Osteocyte (in vitro differentiated cells): ENCODE data around the gene SRSF7. TPM values are rescaled to one million over a fixed set of nuclear protein-coding genes. Genes with fewer than 3 reads are reported as not detected.

ENCODE experiments used
- DNase-seq: peaks from one replicate; pipeline ENCODE4 v3.0.0; 2021; ENCODE audit warnings: mixed read lengths; ENCODE audit not compliant: unreplicated experiment; ENCODE audit errors: extremely low spot score
- H3K27ac Mint-ChIP-seq: one replicate; pipeline ENCODE4 v1.8.0; 2021; ENCODE audit warnings: mild to moderate bottlenecking, mixed read lengths; ENCODE audit not compliant: unreplicated experiment
- H3K27me3 Mint-ChIP-seq: one replicate; pipeline ENCODE4 v1.8.0; 2021; ENCODE audit warnings: mixed read lengths; ENCODE audit not compliant: unreplicated experiment
- H3K36me3 Mint-ChIP-seq: one replicate; pipeline ENCODE4 v1.8.0; 2021; ENCODE audit warnings: mixed read lengths; ENCODE audit not compliant: unreplicated experiment
- H3K4me1 Mint-ChIP-seq: one replicate; pipeline ENCODE4 v1.8.0; 2021; ENCODE audit warnings: mixed read lengths; ENCODE audit not compliant: unreplicated experiment
- H3K4me3 Mint-ChIP-seq: one replicate; pipeline ENCODE4 v1.8.0; 2021; ENCODE audit warnings: mild to moderate bottlenecking, moderate library complexity, mixed read lengths; ENCODE audit not compliant: unreplicated experiment
- H3K9me3 Mint-ChIP-seq: one replicate; pipeline ENCODE4 v1.8.0; 2021; ENCODE audit warnings: mixed read lengths; ENCODE audit not compliant: unreplicated experiment
- CTCF ChIP-seq: fragments of 200-600 bp; sonication (generic); IDR thresholded peaks from 2 replicates; pipeline ENCODE4 v1.5.0; 2021; ENCODE audit warnings: antibody characterized with exemption, mild to moderate bottlenecking, moderate library complexity
- total RNA-seq: library from RNA; stranded (reverse); gene quantifications from 2 replicates; pipeline ENCODE4 v1.2.1, GENCODE V29; 2021

The SRSF7 gene
- total RNA-seq, 1 donor from 2014 or later = 103 TPM

GRCh38 chr2:38723173-38723572 is 28.0 kb downstream of the SRSF7 start:
- Mint-ChIP-seq H3K36me3 (no peaks in the 10 kb centered on the region), H3K4me1 (no peaks in the 10 kb centered on the region), H3K27me3 (no peaks in the 10 kb centered on the region), H3K4me3 (no peak overlapping the region), H3K9me3 (no peaks in the 10 kb centered on the region), H3K27ac (no peak overlapping the region)
- TF ChIP-seq CTCF = no peak
- no peak for DNase-seq

GRCh38 chr2:38722271-38723061 is 28.7 kb downstream of the SRSF7 start:
- Mint-ChIP-seq H3K4me3 (no peak overlapping the region), H3K36me3 (no peaks in the 10 kb centered on the region), H3K27me3 (no peaks in the 10 kb centered on the region), H3K4me1 (no peaks in the 10 kb centered on the region), H3K27ac (no peak overlapping the region), H3K9me3 (no peaks in the 10 kb centered on the region)
- TF ChIP-seq CTCF = no peak
- DNase-seq = no peak

- H3K27ac Mint-ChIP-seq = no peak overlapping the region
- no peak overlapping the region for H3K4me3 Mint-ChIP-seq
- H3K9me3 Mint-ChIP-seq = no peaks in the 10 kb centered on the region
- no peaks in the 10 kb centered on the region for H3K4me1 Mint-ChIP-seq
- no peaks in the 10 kb centered on the region for H3K36me3 Mint-ChIP-seq
- DNase-seq = no peak
- TF ChIP-seq CTCF = no peak
- H3K27me3 Mint-ChIP-seq = no peaks in the 10 kb centered on the region
These were observed 30.4 kb downstream of the SRSF7 start for GRCh38 chr2:38720613-38721241.

DNA sequence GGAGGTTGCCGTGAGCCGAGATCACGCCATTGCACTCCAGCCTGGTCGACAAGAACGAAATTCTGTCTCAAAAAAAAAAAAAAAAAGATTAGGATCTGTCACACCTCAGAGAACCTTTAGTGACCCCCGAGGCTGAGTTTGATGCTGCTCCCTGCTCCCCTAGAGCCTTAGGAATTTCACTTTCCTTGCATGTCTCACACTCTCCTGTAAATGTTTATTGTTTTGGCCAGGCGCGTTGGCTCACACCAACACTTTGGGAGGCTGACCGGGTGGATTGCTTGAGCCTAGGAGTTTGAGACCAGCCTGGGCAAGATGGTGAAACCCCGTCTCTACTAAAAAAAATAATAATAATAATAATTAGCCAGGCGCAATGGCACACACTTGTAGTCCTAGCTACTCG is 31.5 kb downstream of the SRSF7 start:
- no peak for TF ChIP-seq CTCF
- H3K36me3 Mint-ChIP-seq = no peaks in the 10 kb centered on the region
- no peak overlapping the region for H3K27ac Mint-ChIP-seq
- H3K4me3 Mint-ChIP-seq = no peak overlapping the region
- no peak for DNase-seq
- H3K9me3 Mint-ChIP-seq = no peaks in the 10 kb centered on the region
- no peaks in the 10 kb centered on the region for H3K27me3 Mint-ChIP-seq
- no peaks in the 10 kb centered on the region for H3K4me1 Mint-ChIP-seq

- no peaks in the 10 kb centered on the region for H3K27me3 Mint-ChIP-seq
- DNase-seq = no peak
- no peak overlapping the region for H3K4me3 Mint-ChIP-seq
- H3K27ac Mint-ChIP-seq = no peak overlapping the region
- no peaks in the 10 kb centered on the region for H3K9me3 Mint-ChIP-seq
- no peak for TF ChIP-seq CTCF
- no peaks in the 10 kb centered on the region for H3K4me1 Mint-ChIP-seq
- no peaks in the 10 kb centered on the region for H3K36me3 Mint-ChIP-seq
These were observed 32.6 kb downstream of the SRSF7 start for GRCh38 chr2:38718601-38719000.
